Hematopoietic multipotent progenitor cell (in vitro differentiated cells): ENCODE results near the gene CEACAM21. TPM values are rescaled to one million over a fixed set of nuclear protein-coding genes. Genes with fewer than 3 reads are reported as not detected.
A peak's percentile ranks its signal among the peaks of the same experiment; 100 is the strongest.

Experiments used
- DNase-seq, 3 donors: peaks; one replicate each; pipeline ENCODE4 v3.0.0-alpha.2; 2011 to 2015; ENCODE audit warnings: low read depth in 2 of 3, low spot score in 2 of 3
- total RNA-seq: library from RNA; depleted of rRNA; stranded (reverse); fragments of >200 nt; gene quantifications from one replicate; pipeline ENCODE4 v1.2.3, GENCODE V29; 2012

Gene CEACAM21
- total RNA-seq, 1 donor, result 11.3 TPM

DNA sequence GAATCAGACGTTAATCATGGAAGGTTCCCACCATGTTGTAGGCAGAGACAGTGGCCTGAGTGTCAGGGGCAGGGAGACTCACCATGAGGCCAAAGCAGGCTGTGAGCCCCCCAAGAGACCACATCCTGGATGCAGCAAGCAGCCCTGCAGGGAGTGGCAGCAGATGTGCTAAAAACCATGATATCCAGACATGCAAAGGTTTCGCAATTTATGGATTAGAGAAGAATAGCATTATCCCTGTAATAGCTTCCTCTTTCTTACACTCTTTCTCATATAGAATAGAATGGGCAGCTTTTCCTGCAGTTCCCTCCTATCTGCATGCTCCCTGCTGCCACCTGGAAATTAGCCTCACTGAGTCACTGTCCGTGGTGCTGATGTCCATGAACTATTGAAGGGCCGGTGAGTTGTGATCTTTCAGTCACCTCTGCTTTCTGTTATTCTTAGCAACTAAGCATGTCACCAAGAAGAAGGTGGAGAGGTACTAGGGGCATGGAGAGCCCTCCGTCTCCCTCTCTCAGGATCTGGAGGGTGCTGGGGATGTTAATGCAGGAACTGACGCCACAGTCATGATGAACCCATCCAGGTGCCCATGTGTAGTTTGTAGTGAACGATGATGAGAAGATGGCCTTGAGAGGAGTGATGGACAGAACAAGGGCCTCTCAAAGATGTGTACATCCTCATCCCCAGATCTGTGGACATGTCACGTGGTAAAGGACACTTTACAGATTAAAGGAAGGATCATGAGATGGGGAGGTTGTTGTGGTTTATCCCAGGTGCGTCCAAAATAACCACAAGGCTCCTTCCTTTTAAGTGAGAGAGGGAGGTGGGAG is 41.0 kb downstream of the CEACAM21 start:
- DNase-seq, result peak in 1 of 3 donors; percentile 60

DNA sequence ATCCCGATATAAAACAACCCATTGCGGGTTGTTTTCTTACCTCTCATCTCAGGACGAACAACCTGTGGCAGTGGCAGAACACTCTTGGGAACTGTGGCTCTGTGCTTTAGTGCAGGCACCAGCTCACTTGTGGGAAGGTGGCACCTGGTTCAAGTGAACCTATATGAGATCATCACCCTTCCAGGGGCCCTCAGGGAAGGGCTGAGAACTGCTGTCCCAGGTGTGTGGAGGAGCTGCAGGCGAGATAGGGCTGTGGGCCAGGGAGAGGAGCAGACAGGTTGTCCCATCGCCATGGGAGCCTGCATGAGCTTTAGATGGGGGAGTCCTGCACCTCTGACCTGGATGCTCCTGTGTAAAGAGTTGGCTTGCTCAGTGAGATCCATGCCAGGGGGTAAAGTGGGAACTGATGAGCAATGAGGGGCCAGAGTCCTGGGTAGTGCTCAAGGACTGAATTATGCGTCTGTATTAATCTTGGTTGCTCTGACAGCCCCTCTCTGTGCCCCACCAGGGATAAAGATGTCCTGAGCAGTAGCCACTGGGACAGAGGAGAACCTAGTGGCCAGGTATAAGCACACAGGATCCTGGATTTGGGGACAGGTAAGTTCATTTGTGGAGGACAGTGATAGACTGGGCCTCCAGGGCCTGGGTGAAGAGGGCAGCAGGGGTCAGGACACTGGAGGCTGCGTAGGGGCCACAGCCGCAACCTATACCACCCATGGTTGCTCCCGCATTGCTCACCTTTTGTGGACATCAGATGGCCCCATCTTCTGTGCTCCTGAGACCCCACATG is 42.2 kb downstream of the CEACAM21 start:
- DNase-seq, result no peak

DNA sequence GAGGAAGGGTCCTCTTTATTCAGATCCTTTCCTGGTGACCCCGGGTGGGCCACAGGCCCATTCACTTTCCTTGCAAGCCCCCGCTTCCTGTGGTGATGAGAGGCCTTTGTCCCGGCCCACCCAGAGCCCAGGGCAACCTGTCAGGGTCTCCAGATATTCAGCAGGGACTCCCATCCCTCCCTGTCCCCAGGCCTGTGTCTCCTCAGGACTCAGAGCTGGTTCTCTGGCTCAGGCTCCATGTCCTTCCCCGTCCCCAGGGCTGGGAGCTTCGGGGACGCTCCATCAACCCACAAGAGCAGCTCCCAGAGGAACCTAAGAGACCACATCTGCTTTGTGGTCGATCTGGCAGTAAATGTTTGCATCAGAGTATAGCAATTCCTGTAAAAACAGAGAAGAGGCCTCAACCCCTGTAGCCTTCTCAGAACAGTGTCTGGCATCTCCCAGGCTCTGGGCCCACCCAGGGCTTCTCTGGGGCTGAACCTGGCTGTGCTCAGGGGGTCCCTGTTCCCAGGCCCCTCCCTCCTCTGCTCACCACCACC is 43.1 kb downstream of the CEACAM21 start:
- DNase-seq, result no peak

DNA sequence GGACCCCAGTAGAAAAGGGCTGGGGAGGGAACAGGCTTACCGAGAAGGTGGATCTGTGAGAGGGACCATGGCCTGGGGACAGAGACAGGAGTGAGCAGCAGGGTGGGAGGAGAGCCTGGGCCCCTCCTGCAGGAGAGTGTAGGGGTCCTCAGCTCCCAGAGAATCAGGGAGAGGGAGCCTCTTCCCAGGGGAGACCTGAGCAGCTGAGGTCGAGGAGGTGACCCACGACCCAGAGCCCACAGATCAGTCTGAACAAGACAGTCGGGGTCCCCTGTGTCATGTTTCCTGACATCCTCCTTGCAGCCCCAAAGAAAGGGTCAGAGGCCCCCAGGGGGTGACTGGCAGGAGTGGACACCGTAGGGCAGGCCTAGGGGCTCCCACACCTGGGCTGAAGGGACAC is 44.2 kb downstream of the CEACAM21 start:
- no peak for DNase-seq

DNA sequence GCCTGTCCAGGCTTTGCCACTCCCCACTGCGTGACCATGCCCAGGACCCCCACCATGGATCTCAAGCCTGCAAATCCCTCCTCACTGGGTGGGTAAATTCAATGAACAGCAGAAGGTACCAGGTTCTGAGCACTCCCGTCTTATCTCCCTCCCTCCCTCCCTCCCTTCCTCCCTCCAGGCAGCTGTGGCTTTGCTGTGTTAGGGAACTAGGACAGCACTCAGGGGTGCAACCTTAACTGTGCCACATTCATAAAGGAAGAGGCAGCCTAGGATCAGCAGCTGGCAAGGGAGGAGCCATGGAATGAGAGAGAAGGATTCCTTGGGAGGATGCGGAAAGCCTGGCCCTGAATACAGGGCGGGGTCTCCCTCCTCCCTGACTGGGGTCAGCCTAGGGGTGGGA is 45.3 kb downstream of the CEACAM21 start:
- no peak for DNase-seq

DNA sequence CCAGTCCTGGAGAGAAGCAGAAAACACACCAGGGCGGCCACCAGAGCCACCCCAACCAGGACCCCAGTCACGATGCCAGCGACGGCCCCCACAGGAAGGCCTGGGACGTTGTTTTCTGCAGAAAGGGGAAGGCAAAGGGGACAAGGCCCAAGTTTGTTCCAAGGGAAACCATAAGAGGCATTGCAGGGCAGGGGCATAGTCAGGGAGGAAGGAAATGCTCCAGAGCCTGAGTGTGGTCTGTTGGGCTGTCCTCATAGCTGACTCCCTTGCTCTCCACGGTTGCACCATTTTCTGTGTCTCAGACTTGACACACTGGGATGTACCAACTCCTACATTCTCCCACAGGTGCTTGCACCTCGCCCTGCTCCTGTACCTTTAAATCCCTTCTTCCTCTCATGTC is 45.7 kb downstream of the CEACAM21 start:
- DNase-seq, result peak in 1 of 3 donors; percentile 41

DNA sequence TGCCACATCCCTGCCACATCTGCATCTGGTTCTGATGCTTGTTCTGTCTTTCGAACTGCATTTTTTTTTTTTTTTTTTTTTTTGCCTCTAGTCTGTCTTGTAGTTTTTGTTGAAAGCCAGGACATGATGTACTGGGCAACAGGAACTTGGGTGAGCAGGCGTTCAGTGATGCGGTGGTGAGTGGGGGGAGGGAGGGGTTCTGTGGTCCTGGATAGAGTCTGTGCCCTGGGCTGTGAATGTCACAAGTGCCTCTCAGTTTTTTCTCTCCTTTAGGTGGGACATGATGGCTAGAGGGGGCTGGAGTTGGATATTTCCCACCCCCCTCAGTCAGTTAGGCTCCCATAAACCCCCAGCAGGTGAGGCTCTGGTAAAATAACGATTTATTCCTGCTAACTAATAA is 47.4 kb downstream of the CEACAM21 start:
- DNase-seq, result peak in 1 of 3 donors; percentile 61

DNA sequence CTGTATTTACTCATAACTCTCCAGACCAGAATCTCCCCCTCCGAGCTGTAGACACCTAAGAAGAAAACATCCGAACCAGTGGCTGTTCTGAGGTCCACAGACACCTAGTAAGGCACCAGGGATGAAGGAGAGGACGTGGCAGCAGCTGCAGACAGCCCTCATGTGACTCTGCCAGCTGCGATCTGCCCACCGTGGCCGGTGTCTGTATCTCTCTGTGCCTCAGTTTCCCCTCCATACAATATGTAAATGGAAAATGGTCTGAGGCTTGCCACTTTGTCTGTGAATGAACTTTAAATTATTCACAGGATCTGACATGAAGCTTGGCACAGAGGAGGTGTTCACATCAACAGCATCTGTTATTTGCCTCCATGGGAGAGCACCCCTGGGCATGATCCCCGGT is 48.5 kb downstream of the CEACAM21 start:
- no peak for DNase-seq

DNA sequence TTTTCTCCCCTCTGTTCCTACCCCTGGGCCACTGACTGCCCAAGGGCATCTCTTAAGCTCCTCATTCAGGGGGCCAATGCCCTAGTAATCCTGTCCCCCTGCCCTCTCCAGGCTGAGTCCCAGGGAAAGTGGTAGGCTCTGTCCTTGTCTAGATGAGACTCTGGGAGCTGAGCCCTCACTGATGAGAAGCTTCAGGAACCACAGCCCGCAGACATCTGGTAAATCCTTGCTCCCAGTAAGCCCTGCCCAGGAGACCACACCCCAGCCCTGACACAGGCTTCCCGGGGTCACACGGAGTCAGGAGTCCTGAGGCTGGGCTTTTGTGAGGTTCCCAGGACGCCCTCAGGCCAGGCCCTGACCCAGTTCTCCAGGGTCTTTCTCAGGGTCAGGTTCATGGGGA is 49.0 kb downstream of the CEACAM21 start:
- DNase-seq, result no peak

DNA sequence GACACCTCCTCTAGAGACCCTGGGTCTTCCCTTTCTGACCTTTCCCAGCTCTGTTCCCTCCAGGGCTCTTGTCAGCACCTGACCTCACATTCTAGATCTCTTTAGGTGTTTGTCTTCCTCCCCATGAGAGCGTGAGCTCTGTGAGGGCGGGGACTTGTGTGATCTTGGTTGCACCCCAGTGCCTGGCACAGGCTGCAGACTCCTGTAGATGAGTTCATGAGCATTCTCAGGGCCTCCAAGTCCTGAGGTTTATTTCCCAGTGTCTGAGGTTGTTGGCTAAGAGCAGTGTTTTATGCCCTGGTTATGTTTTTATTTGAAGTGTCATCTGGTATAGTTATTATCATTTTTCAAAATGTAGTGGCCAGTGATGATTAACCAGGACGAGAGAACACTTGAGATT is 50.3 kb downstream of the CEACAM21 start:
- no peak for DNase-seq

DNA sequence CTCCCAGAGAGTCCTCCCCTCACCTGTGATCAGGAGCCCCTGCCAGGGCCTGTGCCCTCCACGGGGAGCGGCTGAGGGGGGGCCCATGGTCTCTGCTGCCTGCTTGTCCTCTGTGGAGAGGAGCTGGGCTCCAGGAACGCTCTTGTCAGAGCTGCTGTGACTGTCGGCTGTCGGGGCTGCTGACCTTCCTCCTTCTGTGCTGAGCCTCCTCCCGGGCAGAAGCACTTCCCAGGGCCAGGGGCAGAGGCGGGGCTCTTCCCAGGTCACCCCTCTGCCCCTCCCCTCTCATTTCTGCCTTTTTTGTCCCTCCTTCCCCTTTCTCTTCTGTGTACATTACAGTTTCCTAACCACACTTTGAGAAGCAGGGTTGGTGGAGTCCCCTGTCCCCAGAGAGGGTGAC is 50.9 kb downstream of the CEACAM21 start, which contains the start of gene CEACAM4:
Gene CEACAM4 (minus strand): TSS at position 198 of the 400 bp plus-strand sequence. CDS start 111 bp downstream, at position 87.
- DNase-seq, result peak in 2 of 3 donors; percentile 26 to 31

DNA sequence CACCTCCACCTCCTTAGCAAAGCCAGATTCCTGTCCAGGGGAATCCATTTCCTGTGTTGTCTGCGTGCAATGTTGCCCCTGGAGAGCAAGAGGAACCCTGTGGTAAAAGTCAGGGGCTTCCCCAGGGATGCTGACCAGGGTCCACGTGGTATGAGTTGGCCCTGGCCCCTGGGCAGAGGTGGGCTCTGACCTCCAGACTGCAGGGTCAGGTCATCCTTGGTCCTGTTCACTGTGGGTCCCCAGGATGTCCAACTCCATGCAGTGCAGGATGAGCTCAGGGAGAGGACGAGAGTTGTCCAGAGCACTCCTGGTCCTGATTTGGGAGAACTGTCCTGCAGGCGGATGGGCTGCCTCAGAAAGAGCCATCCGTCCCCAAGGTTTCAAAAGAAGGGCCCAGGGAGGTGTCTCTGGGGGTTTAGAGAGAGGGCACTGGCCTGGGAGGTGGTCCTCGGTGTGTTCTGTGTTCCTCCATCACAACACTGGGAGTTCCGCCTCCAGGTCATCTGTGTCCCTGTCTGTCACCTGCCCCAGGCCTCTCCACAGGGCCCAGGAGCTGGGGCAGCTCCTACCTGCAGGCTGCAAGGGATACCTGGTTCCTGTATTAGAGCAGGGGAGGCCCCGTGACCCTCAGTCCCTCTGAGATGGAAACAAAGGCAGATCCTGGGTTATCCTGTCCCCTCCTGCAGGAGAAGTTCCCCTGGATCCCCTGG is 52.2 kb downstream of the CEACAM21 start:
- DNase-seq, result no peak

Other genes starting within 250 kb of the CEACAM21 start
- gene TGFB1, start 222.2 kb upstream of the CEACAM21 start, total RNA-seq, result 76.2 TPM
- 26.4 TPM for gene B9D2, start 212.0 kb upstream of the CEACAM21 start, total RNA-seq
- gene TMEM91, start 199.6 kb upstream of the CEACAM21 start, total RNA-seq, result 22.9 TPM
- 36.4 TPM for gene EXOSC5, start 178.8 kb upstream of the CEACAM21 start, total RNA-seq
- gene BCKDHA, start 178.3 kb upstream of the CEACAM21 start, total RNA-seq, result 139 TPM
- gene B3GNT8, start 148.8 kb upstream of the CEACAM21 start, total RNA-seq, result 18.0 TPM
- gene DMAC2, start 136.3 kb upstream of the CEACAM21 start, total RNA-seq, result 70.0 TPM
- gene ERICH4, start 133.0 kb upstream of the CEACAM21 start, total RNA-seq, result under 0.01 TPM
- 12.7 TPM for gene CEACAM4, start 50.9 kb downstream of the CEACAM21 start, total RNA-seq
- gene CEACAM7, start 112.1 kb downstream of the CEACAM21 start, total RNA-seq, result not detected
- gene CEACAM5, start 132.5 kb downstream of the CEACAM21 start, total RNA-seq, result not detected
- 0.27 TPM for gene CEACAM6, start 179.4 kb downstream of the CEACAM21 start, total RNA-seq
- gene CEACAM3, start 220.4 kb downstream of the CEACAM21 start, total RNA-seq, result 0.27 TPM